HG03159 (cell line): ENCODE data around the gene THUMPD2.
A peak's percentile ranks its signal among the peaks of the same experiment; 100 is the strongest.

ENCODE experiments used
- ATAC-seq: cut with Tn5 transposase; IDR thresholded peaks from one replicate; pipeline ENCODE4 v1.9.1; 2021; ENCODE audit warnings: mild to moderate bottlenecking, moderate library complexity; ENCODE audit not compliant: unreplicated experiment

The THUMPD2 gene

DNA sequence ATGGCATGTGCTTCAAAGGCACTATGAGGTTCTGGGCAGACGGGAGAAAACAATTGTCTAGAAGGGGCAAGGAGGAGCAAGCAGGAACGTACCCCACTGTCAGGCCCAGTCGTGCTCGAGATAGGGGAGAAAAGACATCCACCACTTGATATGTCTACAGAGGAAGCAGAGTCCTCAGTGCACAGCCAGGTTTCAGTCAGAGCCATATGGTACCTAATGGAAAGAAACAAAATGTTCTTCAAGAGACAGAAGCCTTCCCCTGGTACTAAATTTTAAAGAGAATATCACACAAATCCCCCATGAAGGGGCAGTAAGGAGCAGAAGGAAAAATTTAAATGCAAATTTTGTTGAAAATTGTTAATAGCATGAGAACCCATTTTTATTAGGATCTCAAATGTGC lies 21.9 kb downstream of the THUMPD2 start:
- no peak for ATAC-seq

DNA sequence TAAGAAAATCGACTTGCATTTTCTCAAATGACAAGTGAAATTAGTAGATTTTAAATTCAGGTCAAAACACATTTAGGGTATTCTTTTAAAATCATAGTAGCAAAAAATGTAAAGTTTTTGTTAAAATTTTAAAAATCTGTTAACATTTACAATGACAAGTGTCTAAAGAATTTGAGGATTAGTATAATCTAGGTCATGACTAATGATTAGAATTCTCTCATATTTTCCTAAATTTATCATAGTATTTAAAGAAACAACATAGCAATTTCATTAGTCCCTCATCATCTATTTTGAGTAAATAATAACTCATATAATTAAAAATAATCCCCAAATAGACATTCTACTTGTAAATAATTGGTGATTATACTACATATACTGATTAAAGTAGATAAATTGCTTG lies 23.6 kb downstream of the THUMPD2 start:
- ATAC-seq: no peak

DNA sequence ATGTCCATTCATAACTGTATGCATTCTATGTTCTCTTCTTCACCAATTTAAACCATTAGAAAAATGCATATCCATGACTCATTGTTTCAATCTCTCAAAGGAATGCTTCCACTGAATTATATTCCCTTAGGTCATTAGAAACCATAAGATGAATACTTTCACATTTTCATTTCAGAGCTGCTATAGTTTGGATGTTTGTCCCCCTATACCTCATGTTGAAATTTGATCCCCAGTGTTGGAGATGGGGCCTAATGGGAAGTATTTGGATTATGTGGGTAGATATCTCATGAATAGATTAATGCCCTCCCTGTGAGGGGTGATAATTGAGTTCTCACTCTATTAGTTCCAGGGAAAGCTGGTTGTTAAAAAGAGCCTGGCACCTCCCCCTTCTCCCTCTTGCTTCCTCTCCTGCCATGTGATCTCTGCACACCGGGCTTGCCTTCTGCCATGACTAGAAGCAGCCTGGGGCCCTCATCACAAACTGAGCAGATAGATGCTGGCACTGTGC lies 35.7 kb downstream of the THUMPD2 start:
- no peak for ATAC-seq

DNA sequence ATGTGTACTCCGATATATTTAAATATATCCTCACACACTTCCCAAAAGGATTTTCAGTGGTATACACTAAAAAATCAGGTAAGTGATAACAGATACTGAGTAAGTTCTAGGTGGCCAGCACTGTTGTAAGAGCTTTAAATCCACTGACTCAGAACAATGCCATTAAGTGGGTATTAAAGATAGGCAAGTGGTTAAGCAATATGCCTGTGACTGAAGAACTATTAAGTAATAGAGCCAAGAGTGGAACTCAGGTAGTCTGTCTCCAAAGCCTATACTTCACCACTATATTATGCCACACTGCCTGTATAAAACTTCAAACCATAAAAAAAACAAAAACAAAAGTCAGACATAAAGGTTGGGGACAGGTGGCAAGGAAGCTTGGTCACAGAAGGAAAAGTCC lies 37.2 kb downstream of the THUMPD2 start:
- no peak for ATAC-seq

DNA sequence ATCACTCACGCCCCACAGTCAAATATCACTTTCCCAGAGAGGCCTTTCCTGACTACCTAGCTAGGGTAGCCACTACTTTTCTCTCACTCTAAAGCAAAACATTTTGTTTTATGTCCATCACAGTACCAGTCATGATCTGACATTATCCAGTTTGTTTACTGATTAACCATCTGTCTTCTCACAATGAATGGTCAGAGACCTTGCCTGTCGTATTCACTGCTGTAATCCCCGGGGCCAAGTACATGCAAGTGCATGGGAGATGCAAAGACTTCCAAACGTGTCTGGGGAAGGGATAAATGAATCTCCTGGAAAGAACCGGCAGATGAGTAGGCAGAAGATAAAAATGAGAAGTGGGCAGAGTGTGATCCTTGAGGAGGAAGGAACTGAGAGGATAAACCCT lies 39.7 kb downstream of the THUMPD2 start:
- ATAC-seq: no peak

DNA sequence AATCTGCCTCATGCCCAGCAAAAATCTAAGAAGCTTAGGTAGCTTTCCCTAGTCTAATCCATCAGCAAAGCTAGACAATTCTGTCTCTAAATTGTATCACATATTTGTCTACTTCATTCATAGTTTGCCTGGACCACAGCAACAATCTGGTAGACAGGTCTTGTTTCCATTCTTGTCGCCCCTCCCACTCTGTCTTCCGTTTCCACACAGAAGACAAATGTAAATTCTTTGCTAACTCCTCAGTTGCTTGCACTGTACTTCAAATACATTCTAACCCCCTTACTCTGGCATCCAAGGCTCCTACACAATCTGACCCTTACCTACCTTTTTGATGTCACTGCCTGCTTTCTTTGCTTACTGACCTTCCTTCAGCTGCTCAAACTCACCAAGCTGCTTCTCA lies 40.1 kb downstream of the THUMPD2 start:
- no peak for ATAC-seq

DNA sequence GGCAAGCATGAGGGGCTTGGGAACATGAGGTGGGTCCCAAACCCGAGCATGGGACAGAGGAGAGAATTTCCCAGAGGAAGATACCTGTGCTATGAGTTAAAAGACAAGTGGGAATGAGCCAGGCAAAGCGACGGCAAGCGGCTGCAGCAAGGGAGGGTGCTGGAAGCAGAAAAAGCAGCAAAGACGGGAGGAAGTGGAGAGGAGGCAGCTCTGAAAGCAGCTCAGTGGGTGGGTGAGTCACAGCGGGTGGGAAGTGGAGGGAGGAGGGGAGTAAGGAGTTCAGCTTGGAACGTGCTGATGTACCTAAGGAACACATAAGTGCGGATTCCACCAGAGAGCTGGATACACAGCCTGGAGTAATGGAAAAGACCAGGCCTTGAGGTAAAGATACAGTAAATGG lies 41.4 kb downstream of the THUMPD2 start:
- ATAC-seq: no peak

DNA sequence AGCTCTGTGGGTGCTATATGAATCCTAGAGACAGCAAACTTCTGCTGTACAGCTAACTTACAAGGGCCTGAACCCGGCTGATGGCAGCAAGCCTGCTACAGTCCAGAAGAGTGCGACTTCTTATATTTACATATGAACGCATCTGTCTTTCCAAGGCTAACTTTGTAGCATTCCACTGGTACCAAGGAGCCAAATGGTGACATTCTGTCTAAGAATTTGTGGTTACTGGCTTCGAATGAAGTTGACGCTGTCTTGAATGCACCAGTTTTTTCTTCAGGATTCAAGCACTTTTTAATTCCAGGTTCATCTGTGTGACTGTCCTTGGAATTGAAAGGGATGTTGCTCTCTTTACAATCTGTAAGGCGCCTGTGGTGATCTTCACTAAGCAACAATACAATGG lies 42.4 kb downstream of the THUMPD2 start:
- no peak for ATAC-seq

DNA sequence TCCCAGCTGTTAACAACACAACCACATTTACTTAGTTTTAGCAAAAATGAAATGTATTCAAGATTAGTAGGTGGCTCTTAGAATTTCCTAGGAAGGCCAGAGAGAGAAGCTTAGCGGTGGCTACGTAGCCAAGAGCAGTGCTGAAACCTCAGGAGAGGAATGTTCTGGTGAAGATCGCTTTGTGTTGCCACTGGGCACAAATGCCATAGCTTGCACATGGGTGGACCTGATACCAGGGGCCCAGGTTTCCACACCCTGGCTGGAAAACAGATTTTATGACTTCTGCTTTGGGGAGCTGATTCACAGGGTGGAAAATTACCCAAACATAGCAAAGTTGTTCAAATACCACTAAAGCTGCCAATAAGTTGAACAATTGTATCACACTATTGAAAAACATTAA lies 43.4 kb downstream of the THUMPD2 start:
- ATAC-seq: no peak

DNA sequence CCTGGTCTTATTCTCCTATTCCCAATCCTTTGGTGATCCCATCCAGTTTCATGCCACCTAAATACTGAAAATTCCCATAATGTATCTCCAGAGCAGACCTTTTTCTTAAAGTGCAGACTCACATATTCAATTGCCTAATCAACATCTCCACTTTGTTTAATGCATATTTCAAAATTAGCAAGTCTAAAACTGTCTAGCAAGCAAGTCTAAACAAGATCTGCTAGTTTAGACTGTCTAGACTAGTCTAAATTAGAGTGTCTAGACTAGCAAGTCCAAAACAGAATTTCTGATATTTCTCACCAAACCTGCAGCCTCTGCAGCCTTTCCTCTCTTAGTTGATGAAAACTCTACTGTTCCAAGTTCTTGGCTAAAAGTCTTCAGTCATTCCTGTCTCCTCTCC lies 44.6 kb downstream of the THUMPD2 start:
- no peak for ATAC-seq

DNA sequence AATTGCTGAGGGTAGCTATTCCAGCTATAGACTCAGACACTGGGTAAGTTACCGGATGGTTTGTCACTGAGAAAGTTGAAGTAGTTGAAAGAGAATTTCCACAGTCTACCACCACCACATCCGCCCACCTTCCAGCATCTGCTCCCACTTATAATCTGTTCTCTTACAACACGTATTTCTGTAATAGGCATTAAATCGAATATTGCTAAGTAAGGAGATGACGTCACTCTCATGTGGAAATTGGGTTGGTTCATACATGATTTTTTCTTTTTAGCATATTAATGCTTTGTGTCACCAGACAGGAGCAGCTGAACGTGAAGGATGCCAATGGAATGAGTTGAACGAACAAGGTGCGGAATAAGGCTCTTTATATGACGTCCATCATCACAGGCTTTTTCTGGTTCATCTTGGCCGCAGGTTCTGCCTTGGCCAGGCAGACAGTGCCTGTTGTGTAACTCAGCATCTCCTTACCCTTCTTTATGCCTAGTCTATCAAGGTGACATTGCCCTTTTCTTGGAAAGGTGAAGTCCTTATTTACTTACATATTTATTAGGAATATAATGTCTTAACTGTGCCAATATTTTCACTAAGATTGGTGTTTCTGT lies 45.9 kb downstream of the THUMPD2 start:
- ATAC-seq: no peak

DNA sequence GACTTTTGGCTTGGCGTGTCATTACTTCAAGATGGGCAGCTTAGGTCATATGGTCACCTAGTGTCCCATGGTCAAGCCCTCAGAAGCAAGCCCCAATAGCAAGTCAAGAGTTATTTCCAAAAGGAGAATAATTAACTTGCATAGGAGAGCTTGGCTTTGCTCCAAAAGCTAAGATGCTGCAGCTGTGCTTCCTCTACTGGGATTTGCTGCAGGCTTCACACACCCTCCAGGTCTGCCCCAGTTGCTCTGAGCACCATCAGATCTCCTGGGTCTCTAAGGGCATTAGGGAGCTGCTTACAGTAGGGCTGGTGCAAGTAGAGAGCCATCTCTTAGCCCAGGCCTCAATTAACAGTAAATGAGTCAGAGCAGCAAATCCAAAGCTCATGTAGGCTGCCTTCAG lies 46.6 kb downstream of the THUMPD2 start:
- no peak for ATAC-seq

DNA sequence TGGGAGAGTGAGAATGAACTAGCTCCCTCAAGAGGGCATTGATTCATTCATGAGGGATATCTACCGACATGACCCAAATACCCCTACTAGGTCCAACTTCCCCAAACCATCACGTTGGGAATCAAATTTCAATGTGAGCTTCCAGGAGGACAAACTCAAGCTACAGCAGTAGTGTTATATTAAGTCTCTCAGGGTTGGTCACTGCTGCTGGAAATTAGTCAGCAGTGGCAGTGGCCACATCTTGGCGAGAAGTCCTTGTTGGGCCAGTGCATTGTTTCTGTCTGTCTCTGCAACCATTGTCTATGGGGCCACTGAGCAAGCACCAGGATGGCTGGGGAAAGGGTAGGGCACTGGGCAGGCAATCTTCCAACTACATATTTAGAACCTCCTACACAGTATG lies 47.5 kb downstream of the THUMPD2 start:
- ATAC-seq: no peak

DNA sequence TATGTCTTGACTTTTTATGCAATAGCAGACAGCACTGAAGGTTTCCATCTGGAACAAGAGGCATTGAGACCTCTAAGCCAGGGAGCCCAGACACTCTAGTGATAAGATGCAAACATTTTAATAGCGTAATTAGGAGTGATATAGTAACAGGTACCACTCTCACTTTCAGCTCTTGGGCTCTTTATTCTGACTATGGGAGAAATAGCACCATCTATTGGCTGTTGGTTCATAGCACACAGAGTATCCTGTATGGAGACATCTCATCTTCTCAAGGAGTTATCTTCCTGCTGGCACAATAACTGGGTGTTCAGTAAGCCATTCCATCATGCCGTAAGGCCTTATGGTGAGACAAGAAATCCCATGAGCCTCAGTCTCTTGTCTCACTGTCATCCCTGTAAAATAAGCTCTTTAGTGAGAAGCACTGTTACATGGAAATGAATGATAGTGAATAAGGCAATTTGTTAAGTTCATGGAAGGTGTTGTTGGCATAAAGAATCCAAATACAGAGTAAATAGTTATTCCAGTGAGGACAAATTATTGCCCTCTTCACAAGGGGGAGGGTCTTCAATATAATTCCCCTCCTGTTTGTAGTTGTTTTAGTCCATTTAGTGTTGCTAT lies 48.3 kb downstream of the THUMPD2 start:
- peak; percentile 51 for ATAC-seq

DNA sequence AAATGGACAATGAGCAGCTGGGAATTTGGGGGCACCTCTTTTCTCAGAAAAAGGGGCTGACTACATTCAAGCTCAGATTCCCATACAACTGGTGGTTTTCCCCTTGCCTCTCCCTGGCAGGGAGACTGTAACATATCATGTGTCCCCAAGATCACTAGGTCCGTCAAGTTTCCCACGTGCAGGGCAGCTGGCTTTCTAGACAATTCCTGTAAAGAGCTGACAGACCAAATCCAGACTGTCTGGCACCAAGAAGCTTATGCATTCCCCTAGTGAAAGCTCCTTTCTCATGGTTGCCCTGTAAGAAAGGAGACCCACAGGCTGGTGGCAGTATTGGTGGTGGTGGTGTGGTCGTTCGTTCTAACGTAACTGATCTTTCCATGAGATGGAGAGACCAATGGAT lies 48.8 kb downstream of the THUMPD2 start:
- ATAC-seq: no peak

DNA sequence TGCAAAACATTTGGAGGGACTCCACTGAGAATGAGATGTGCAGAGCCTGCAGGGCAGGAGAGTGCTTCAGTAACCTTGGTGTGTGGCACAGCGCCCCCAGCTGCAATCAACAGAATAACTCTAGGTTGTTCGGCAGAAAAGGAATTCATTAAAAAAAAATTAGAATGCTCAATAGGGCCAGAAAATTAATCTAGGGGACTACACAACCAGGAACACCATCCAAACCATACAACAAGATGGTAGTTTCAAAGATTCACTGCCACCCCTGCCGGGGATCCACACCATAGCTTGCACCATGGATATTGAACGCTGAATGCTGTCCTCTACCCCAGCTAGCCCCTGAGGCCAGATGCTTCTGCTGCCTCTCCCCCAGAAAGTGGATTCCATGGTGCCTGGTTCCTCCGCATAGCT lies 50.1 kb downstream of the THUMPD2 start:
- ATAC-seq: peak; percentile 51

DNA sequence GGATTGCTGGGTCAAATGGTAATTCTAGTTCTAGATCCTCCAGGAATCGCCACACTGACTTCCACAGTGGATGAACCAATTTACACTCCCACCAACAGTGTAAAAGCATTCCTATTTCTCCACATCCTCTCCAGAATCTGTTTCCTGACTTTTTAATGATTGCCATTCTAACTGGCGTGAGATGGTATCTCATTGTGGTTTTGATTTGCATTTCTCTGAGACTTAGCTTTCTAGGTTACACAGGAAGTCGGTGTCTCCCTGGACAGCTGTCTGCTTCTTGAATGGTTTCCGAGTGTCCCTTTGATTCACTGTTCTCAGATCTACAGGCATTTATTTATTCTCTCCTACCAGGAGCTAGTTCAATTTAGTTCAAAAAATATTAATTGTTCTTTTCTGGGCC lies 51.0 kb downstream of the THUMPD2 start:
- ATAC-seq: peak; percentile 70

DNA sequence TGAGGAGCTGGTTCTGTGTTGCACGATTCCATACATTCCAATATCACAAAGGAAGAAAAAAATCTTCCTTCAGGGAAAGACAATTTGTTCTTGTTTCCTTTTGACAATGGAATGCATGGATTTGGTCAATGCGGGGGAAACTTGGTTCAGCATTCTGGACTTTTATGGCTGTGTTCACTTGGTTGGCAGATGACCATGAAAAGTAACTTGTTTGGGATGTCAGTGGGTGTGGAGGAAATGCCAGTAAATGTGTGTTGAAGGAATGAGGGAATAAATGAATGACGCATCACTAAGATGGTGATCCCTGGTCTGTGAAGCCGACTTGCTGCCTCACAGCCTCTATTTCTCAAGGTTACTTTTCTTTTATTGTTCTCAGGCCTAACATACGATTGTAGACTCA lies 53.7 kb downstream of the THUMPD2 start:
- ATAC-seq: no peak

DNA sequence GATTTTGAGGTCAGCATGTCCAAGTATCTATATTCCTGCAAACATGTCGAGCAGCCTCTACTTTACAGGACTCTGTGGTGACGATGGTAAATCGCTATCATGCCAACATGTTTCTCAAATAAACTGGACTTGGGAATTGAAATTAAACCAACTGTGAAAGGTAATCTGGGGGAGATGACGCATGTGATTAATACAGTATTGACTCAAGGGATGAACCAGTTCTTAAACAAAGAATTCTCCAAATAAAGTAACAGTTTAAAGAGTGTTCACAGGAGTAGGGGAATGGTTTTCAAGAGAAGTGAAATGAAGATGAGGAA lies 54.3 kb downstream of the THUMPD2 start:
- no peak for ATAC-seq

DNA sequence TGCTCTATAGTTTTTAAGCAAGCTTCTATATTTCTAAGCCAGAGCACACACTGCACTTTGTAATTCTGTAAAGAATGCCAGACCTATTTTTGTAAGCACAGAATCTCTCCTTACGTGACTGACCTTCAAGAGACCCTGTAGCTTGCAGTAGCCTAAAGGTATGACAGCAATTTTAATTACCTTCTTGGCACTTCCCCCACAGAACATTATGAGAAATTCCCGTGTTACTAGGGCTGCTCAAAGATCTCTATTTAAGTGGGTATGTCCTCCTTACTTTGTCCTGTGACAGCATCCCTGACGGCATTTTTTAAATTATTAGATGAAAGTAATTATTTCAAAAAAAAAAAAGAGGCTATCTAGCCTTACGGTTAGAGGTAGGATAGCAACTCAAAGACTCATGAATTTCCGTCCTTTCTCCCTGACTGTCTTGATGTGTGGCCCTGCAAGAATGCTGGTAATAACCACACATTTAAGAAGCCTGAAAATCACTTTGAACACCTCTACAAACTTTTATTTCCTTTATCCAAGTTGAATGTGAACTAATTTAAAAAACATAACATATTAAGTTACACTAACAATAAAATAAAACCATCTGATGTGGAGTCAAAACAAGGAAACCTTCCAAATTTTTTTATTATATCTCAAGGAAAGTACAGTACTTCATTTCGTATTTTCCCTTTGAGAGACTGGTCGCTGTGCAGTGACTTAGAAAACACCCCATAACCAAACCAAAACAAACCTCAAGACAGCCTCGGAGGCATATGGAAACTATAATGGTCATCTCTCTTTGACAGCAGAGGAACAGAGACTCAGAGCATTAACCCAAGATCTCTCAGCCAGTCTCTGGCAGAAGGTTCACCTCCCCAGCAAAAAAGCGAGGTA lies 54.9 kb downstream of the THUMPD2 start:
- no peak for ATAC-seq

DNA sequence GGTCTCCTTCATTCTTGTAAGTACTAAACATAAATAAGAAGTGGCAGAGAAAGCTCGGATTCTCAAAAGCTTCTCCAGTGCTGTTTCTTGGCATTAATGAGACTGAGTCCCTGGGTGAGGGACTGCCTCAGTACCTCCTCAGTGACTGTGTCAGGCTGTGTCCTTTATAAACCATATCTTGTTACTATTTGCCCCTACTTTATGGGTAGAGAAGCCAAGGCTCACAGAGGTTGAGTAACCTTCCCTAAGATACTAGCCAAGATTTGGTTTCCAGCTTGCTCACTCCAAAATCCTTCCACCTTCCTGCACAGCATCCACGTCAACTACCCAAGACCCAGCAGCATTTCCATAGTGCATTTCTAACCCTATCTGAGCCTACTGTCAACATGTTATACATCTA lies 55.6 kb downstream of the THUMPD2 start:
- ATAC-seq: no peak

DNA sequence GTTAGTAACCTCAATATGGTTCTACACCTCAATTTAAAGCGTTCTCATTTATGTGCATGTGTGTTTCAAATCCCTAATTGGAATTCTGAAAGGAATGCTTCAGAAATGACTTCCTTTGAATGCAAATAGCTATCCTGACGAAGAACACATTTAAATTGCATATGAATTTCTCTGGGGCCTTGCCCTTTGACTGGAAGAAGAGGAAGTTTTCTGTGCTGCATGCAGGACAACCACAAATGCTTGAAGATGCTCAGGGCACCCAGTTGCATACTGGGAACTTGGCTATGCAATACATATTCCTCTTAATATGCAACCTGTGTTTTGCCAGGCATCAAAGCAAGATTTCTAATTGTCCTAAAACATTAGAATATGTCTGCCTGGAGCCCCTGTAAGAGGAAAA lies 58.1 kb downstream of the THUMPD2 start:
- no peak for ATAC-seq
